Body of pancreas (tissue), 4 donors: ENCODE measurements around the gene AEN.
A peak's percentile ranks its signal among the peaks of the same experiment; 100 is the strongest.

Experiments used
- CTCF ChIP-seq, 7 experiments: fragments of 450-650 bp in 4 of 7; fragments of 200-600 bp in 3 of 7; sonication (generic) in 3 of 7; IDR thresholded peaks; one replicate each; pipeline ENCODE4 v1.5.1; 2016 to 2019; ENCODE audit warnings: antibody characterized with exemption in 7 of 7
- POLR2A ChIP-seq, 3 donors: fragments of 450-650 bp; IDR thresholded peaks; one replicate each; pipeline ENCODE4 v1.6.1; 2016; ENCODE audit warnings: antibody characterized with exemption in 3 of 3, mild to moderate bottlenecking in 2 of 3

- TF ChIP-seq CTCF (IDR thresholded peaks at IDR 0.05) (peak in 2 of 7 experiments; percentile 26 to 35), POLR2A (IDR thresholded peaks at IDR 0.05) (no peak)
Measured at GRCh38 chr15:88650556-88650955, 29.4 kb downstream of the AEN start.
